ENCODE results near the gene HLA-DPB1. TPM values are rescaled to one million over a fixed set of nuclear protein-coding genes. Genes with fewer than 3 reads are reported as not detected.

Gene HLA-DPB1
- total RNA-seq, 1 donor from 2014 or later = 14.4 TPM

DNA sequence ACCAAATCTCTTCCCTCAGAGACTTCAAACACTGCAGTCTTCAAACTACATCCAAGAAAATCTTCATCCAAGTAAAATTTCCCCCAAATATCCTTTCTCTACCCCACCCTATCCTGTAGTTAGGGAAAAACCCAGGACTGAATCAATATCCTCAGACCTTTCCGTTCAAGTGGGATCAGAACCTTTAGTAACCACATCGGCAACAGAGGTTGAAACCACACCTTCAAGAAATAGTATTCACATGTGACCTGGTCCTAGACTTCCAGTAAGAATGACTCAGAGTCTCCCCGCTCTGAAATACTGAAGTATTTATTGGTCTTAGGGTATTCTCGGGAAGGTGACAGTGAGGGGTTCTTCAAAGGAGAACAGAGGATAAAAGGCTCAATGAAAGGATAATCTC is 11.1 kb upstream of the HLA-DPB1 start:
- H3K4me3 Mint-ChIP-seq (ENCODE audit: unreplicated experiment) = no peak overlapping the region
- no peaks in the 10 kb centered on the region for H3K9me3 Mint-ChIP-seq (ENCODE audit: unreplicated experiment)
- peaks cover 7% of the 10 kb centered on the region for H3K36me3 Mint-ChIP-seq (ENCODE audit: low read depth, unreplicated experiment)
- no peak overlapping the region for H3K27ac Mint-ChIP-seq (ENCODE audit: unreplicated experiment)
- no peaks in the 10 kb centered on the region for H3K27me3 Mint-ChIP-seq (ENCODE audit: unreplicated experiment)
- H3K4me1 Mint-ChIP-seq (ENCODE audit: unreplicated experiment) = peaks cover 1% of the 10 kb centered on the region
- TF ChIP-seq, protein P1, sequence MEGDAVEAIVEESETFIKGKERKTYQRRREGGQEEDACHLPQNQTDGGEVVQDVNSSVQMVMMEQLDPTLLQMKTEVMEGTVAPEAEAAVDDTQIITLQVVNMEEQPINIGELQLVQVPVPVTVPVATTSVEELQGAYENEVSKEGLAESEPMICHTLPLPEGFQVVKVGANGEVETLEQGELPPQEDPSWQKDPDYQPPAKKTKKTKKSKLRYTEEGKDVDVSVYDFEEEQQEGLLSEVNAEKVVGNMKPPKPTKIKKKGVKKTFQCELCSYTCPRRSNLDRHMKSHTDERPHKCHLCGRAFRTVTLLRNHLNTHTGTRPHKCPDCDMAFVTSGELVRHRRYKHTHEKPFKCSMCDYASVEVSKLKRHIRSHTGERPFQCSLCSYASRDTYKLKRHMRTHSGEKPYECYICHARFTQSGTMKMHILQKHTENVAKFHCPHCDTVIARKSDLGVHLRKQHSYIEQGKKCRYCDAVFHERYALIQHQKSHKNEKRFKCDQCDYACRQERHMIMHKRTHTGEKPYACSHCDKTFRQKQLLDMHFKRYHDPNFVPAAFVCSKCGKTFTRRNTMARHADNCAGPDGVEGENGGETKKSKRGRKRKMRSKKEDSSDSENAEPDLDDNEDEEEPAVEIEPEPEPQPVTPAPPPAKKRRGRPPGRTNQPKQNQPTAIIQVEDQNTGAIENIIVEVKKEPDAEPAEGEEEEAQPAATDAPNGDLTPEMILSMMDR (IDR thresholded peaks at IDR 0.05; ENCODE audit: unreplicated experiment) = no peak
- DNase-seq (ENCODE audit: low spot score) = no peak

DNA sequence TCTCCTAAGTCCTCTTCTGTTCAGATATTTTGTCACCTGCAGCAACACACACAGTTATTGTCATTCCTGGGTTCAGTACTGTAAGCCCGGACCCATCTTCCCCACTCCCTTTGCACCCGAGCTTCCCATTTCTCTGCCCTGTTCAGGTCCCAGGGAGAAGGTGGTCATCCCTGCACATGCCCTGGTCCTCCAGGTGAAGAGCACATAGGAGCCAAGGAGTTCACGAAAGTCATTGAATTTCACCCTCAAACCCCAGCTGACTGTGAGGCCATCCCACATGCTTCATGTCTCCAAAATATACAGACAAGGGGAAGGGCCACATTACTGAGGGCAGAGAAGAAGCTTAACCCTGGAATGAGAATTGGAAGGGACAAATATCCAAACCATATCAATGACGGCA is 10.5 kb upstream of the HLA-DPB1 start:
- no peak for DNase-seq (ENCODE audit: low spot score)
- Mint-ChIP-seq H3K4me3 (ENCODE audit: unreplicated experiment) (no peak overlapping the region), H3K4me1 (ENCODE audit: unreplicated experiment) (peaks cover 5% of the 10 kb centered on the region), H3K36me3 (ENCODE audit: low read depth, unreplicated experiment) (peaks cover 7% of the 10 kb centered on the region), H3K9me3 (ENCODE audit: unreplicated experiment) (no peaks in the 10 kb centered on the region), H3K27me3 (ENCODE audit: unreplicated experiment) (no peaks in the 10 kb centered on the region), H3K27ac (ENCODE audit: unreplicated experiment) (no peak overlapping the region)
- TF ChIP-seq, protein P1 (IDR thresholded peaks at IDR 0.05; ENCODE audit: unreplicated experiment) = no peak

GRCh38 chr6:33066917-33067521 is 8.8 kb upstream of the HLA-DPB1 start:
- Mint-ChIP-seq H3K9me3 (ENCODE audit: unreplicated experiment) (no peaks in the 10 kb centered on the region), H3K27me3 (ENCODE audit: unreplicated experiment) (no peaks in the 10 kb centered on the region), H3K27ac (ENCODE audit: unreplicated experiment) (no peak overlapping the region), H3K4me1 (ENCODE audit: unreplicated experiment) (peaks cover 5% of the 10 kb centered on the region), H3K36me3 (ENCODE audit: low read depth, unreplicated experiment) (peaks cover 3% of the 10 kb centered on the region), H3K4me3 (ENCODE audit: unreplicated experiment) (no peak overlapping the region)
- TF ChIP-seq, protein P1 (IDR thresholded peaks at IDR 0.05; ENCODE audit: unreplicated experiment) = no peak
- DNase-seq (ENCODE audit: low spot score) = no peak

GRCh38 chr6:33069021-33069738 is 6.6 kb upstream of the HLA-DPB1 start:
- peaks cover 3% of the 10 kb centered on the region for H3K36me3 Mint-ChIP-seq (ENCODE audit: low read depth, unreplicated experiment)
- H3K27me3 Mint-ChIP-seq (ENCODE audit: unreplicated experiment) = no peaks in the 10 kb centered on the region
- no peak overlapping the region for H3K27ac Mint-ChIP-seq (ENCODE audit: unreplicated experiment)

More at GRCh38 chr6:33069021-33069738, 6.6 kb upstream of the HLA-DPB1 start:
- H3K9me3 Mint-ChIP-seq (ENCODE audit: unreplicated experiment) = no peaks in the 10 kb centered on the region
- TF ChIP-seq, protein P1 (IDR thresholded peaks at IDR 0.05; ENCODE audit: unreplicated experiment) = no peak
- no peak overlapping the region for H3K4me3 Mint-ChIP-seq (ENCODE audit: unreplicated experiment)
- peaks cover 5% of the 10 kb centered on the region for H3K4me1 Mint-ChIP-seq (ENCODE audit: unreplicated experiment)
- DNase-seq (ENCODE audit: low spot score) = no peak

Measured in endothelial cell (in vitro differentiated cells).